ENCODE data around the gene CYB561. TPM values are rescaled to one million over a fixed set of nuclear protein-coding genes. Genes with fewer than 3 reads are reported as not detected.

CYB561 gene
- total RNA-seq, 1 experiment from 2014 or later, result 57.2 TPM

GRCh38 chr17:63395075-63395805, 50.9 kb downstream of the CYB561 start:
- CTCF ChIA-PET, result interaction anchor here (0.7 to 3.9 kb wide), 2 partner anchors 11 to 413 kb away, joined by 3 to 18 read pairs; no protein-coding TSS in a partner anchor
- no peak overlapping the region for H3K4me3 Mint-ChIP-seq (ENCODE audit: unreplicated experiment)
- peak; percentile 5 for DNase-seq (ENCODE audit: unreplicated experiment)
- H3K9me3 Mint-ChIP-seq (ENCODE audit: unreplicated experiment), result no peaks in the 10 kb centered on the region
- POLR2A ChIA-PET, result no interaction called here
- intact Hi-C loops (cut with micrococcal nuclease), result no loop called here
- no peaks in the 10 kb centered on the region for H3K27me3 Mint-ChIP-seq (ENCODE audit: insufficient read depth, unreplicated experiment)
- peak overlapping the region; percentile 40 for H3K27ac Mint-ChIP-seq (ENCODE audit: low read depth, unreplicated experiment)
- H3K36me3 Mint-ChIP-seq (ENCODE audit: insufficient read depth, unreplicated experiment), result peaks cover 39% of the 10 kb centered on the region
- H3K4me1 Mint-ChIP-seq (ENCODE audit: insufficient read depth, unreplicated experiment), result no peaks in the 10 kb centered on the region
- no peak for TF ChIP-seq CTCF (IDR thresholded peaks at IDR 0.05; ENCODE audit: unreplicated experiment)
- no TSS peak for BruUV-seq (replicated peaks)

- DNase-seq (ENCODE audit: unreplicated experiment), result no peak
Observed at GRCh38 chr17:63390090-63390489, 56.0 kb downstream of the CYB561 start.

GRCh38 chr17:63387656-63388340, 58.3 kb downstream of the CYB561 start:
- no peak for TF ChIP-seq CTCF (IDR thresholded peaks at IDR 0.05; ENCODE audit: unreplicated experiment)
- ChIA-PET POLR2A (interaction anchor here (0.6 kb wide), 1 partner anchor 32 kb away, joined by 3 read pairs; no protein-coding TSS in a partner anchor), CTCF (interaction anchor here (1.8 kb wide), 1 partner anchor 18 kb away, joined by 5 read pairs; no protein-coding TSS in a partner anchor)
- Mint-ChIP-seq H3K27me3 (ENCODE audit: insufficient read depth, unreplicated experiment) (no peaks in the 10 kb centered on the region), H3K27ac (ENCODE audit: low read depth, unreplicated experiment) (no peak overlapping the region), H3K36me3 (ENCODE audit: insufficient read depth, unreplicated experiment) (peaks cover 27% of the 10 kb centered on the region), H3K4me3 (ENCODE audit: unreplicated experiment) (no peak overlapping the region), H3K4me1 (ENCODE audit: insufficient read depth, unreplicated experiment) (peaks cover 12% of the 10 kb centered on the region), H3K9me3 (ENCODE audit: unreplicated experiment) (no peaks in the 10 kb centered on the region)
- BruUV-seq (replicated peaks), result no TSS peak
- intact Hi-C loops (cut with micrococcal nuclease), result no loop called here
- no peak for DNase-seq (ENCODE audit: unreplicated experiment)

More at GRCh38 chr17:63390090-63390489, 56.0 kb downstream of the CYB561 start:
- Mint-ChIP-seq H3K4me3 (ENCODE audit: unreplicated experiment) (no peak overlapping the region), H3K36me3 (ENCODE audit: insufficient read depth, unreplicated experiment) (peaks cover 26% of the 10 kb centered on the region), H3K27me3 (ENCODE audit: insufficient read depth, unreplicated experiment) (no peaks in the 10 kb centered on the region), H3K9me3 (ENCODE audit: unreplicated experiment) (no peaks in the 10 kb centered on the region), H3K4me1 (ENCODE audit: insufficient read depth, unreplicated experiment) (peaks cover 5% of the 10 kb centered on the region), H3K27ac (ENCODE audit: low read depth, unreplicated experiment) (no peak overlapping the region)
- intact Hi-C loops (cut with micrococcal nuclease), result no loop called here
- BruUV-seq (replicated peaks), result no TSS peak
- POLR2A ChIA-PET, result no interaction called here
- CTCF ChIA-PET, result interaction anchor here (0.8 to 1.3 kb wide), 2 partner anchors 14 to 16 kb away, joined by 3 to 4 read pairs; no protein-coding TSS in a partner anchor
- TF ChIP-seq CTCF (IDR thresholded peaks at IDR 0.05; ENCODE audit: unreplicated experiment), result no peak

- ChIA-PET POLR2A (no interaction called here), CTCF (no interaction called here)
- Mint-ChIP-seq H3K4me1 (ENCODE audit: insufficient read depth, unreplicated experiment) (peaks cover 23% of the 10 kb centered on the region), H3K27ac (ENCODE audit: low read depth, unreplicated experiment) (no peak overlapping the region), H3K27me3 (ENCODE audit: insufficient read depth, unreplicated experiment) (no peaks in the 10 kb centered on the region), H3K9me3 (ENCODE audit: unreplicated experiment) (no peaks in the 10 kb centered on the region), H3K4me3 (ENCODE audit: unreplicated experiment) (no peak overlapping the region), H3K36me3 (ENCODE audit: insufficient read depth, unreplicated experiment) (peaks cover 12% of the 10 kb centered on the region)
- intact Hi-C loops (cut with micrococcal nuclease), result no loop called here
- no TSS peak for BruUV-seq (replicated peaks)
- TF ChIP-seq CTCF (IDR thresholded peaks at IDR 0.05; ENCODE audit: unreplicated experiment), result no peak
- no peak for DNase-seq (ENCODE audit: unreplicated experiment)
Observed at GRCh38 chr17:63382826-63383225, 63.3 kb downstream of the CYB561 start.

All from MCF 10A (cell line).